ENCODE data around the gene COL5A1. TPM values are rescaled to one million over a fixed set of nuclear protein-coding genes. Genes with fewer than 3 reads are reported as not detected.
A peak's percentile ranks its signal among the peaks of the same experiment; 100 is the strongest.

The COL5A1 gene
- total RNA-seq, 4 donors from 2014 or later, result 4.0 to 12.8 (median 6.3) TPM

DNA sequence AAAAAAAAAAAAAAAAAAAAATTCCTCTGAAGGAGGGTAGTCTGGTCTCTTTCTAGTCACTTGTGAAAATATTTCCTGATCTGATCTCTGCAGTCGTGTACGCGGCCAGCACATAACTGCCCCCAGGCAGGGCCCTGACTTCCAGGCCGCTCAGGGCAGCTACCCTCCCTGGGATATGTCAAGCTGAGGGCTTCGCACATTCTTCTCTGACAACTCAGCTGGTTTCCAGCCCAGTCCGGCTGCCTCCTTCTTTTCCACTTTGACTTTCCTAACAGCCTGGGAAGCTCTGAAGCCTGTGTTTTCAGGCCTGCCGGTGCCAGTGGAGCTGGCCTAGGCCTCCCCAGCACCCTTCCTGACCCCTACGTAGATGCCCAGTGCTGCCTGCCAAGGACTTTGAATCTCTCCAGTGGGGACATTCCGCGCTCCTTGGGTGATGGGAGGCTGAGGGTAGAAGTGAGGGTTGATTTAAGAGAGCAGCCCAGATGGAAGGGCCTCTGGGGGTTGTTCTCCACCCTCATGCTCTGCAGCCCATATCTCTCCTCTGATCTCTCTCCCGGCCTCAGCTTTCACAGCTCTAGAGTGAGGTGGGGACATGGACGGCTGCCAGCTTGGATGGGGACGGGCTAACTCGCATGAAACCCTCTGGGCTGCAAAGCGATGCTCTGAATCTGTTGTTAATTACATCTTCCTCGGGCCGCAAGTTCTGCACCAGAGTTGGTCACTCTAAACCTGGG lies 20.7 kb downstream of the COL5A1 start:
- intact Hi-C loops (cut with DNase I), result no loop called here
- TF ChIP-seq CTCF (IDR thresholded peaks at IDR 0.05), result no peak
- no peak for TF ChIP-seq POLR2A (IDR thresholded peaks at IDR 0.05)
- H3K27ac ChIP-seq, result peak overlapping the region; percentile 12 to 86 (median 68)
- no peaks in the 10 kb centered on the region for H3K27me3 ChIP-seq
- H3K36me3 ChIP-seq, result no peaks in the 10 kb centered on the region
- WGBS, 2 donors, result 61 to 62% methylated on average over 11 to 13 of the region's 17 CpGs
- DNase-seq, result no peak
- peaks cover 0 to 54% (median 19%) of the 10 kb centered on the region in 3 donors for H3K4me1 ChIP-seq
- H3K9me3 ChIP-seq, result peaks cover 0 to 10% (median 7%) of the 10 kb centered on the region in 3 donors
- H3K4me3 ChIP-seq, result no peak overlapping the region

GRCh38 chr9:134663084-134663483 lies 21.5 kb downstream of the COL5A1 start:
- Histone ChIP-seq H3K9me3 (peaks cover 0 to 10% (median 7%) of the 10 kb centered on the region in 3 donors), H3K4me3 (no peak overlapping the region), H3K36me3 (no peaks in the 10 kb centered on the region), H3K27me3 (no peaks in the 10 kb centered on the region), H3K27ac (peak overlapping the region in 3 of 4 donors; percentile 61 to 86 (median 75)), H3K4me1 (peaks cover 0 to 51% (median 19%) of the 10 kb centered on the region in 3 donors)
- no peak for DNase-seq
- no peak for TF ChIP-seq CTCF (IDR thresholded peaks at IDR 0.05)
- TF ChIP-seq POLR2A (IDR thresholded peaks at IDR 0.05), result no peak
- intact Hi-C loops (cut with DNase I), result no loop called here
- WGBS, 2 donors, result 33 to 83% methylated on average over 2 to 8 of the region's 10 CpGs

- intact Hi-C loops (cut with DNase I), result no loop called here
- H3K4me3 ChIP-seq, result no peak overlapping the region
- no peaks in the 10 kb centered on the region for H3K36me3 ChIP-seq
- peaks cover 0 to 44% (median 19%) of the 10 kb centered on the region in 3 donors for H3K4me1 ChIP-seq
- peaks cover 0 to 10% (median 7%) of the 10 kb centered on the region in 3 donors for H3K9me3 ChIP-seq
- H3K27ac ChIP-seq, result peak overlapping the region; percentile 10 to 75 (median 50)
- 75 to 82% methylated on average over 6 of the region's 9 CpGs for WGBS, 2 donors
- H3K27me3 ChIP-seq, result no peaks in the 10 kb centered on the region
- TF ChIP-seq CTCF (IDR thresholded peaks at IDR 0.05) (no peak), POLR2A (IDR thresholded peaks at IDR 0.05) (no peak)
- DNase-seq, result no peak
Observed at GRCh38 chr9:134663753-134664415, 22.3 kb downstream of the COL5A1 start.

- WGBS, 2 donors, result 94 to 97% methylated on average over 4 to 5 of the region's 5 CpGs
- H3K27ac ChIP-seq, result peak overlapping the region in 1 of 4 donors; percentile 75
- no peak for DNase-seq
- no peak for TF ChIP-seq CTCF (IDR thresholded peaks at IDR 0.05)
- no peak for TF ChIP-seq POLR2A (IDR thresholded peaks at IDR 0.05)
- intact Hi-C loops (cut with DNase I), result no loop called here
- H3K27me3 ChIP-seq, result no peaks in the 10 kb centered on the region
- H3K36me3 ChIP-seq, result no peaks in the 10 kb centered on the region
- H3K4me1 ChIP-seq, result peaks cover 0 to 45% (median 19%) of the 10 kb centered on the region in 3 donors
- H3K4me3 ChIP-seq, result no peak overlapping the region
- peaks cover 0 to 10% (median 7%) of the 10 kb centered on the region in 3 donors for H3K9me3 ChIP-seq
Observed at GRCh38 chr9:134664446-134664845, 22.8 kb downstream of the COL5A1 start.

GRCh38 chr9:134666208-134666607 lies 24.6 kb downstream of the COL5A1 start:
- intact Hi-C loops (cut with DNase I), result no loop called here
- WGBS, 2 donors, result 85 to 93% methylated on average over 1 to 3 of the region's 6 CpGs
- H3K27ac ChIP-seq, result no peak overlapping the region

More at GRCh38 chr9:134666208-134666607, 24.6 kb downstream of the COL5A1 start:
- no peak for TF ChIP-seq CTCF (IDR thresholded peaks at IDR 0.05)
- Histone ChIP-seq H3K9me3 (no peaks in the 10 kb centered on the region), H3K4me3 (no peak overlapping the region), H3K27me3 (no peaks in the 10 kb centered on the region), H3K36me3 (no peaks in the 10 kb centered on the region), H3K4me1 (peaks cover 0 to 54% (median 19%) of the 10 kb centered on the region in 3 donors)
- DNase-seq, result no peak

Data from esophagus squamous epithelium (tissue), 5 donors.